GM19395 (cell line): ENCODE data around the gene PGAP6.
"Not testable (repeated sequence)": the region's sequence is repeated elsewhere in the genome, so short reads cannot be mapped to it uniquely, and the experiment has no call there.

Source experiments
- ATAC-seq: cut with Tn5 transposase; IDR thresholded peaks from one replicate; pipeline ENCODE4 v1.9.1; 2021; ENCODE audit warnings: mild to moderate bottlenecking, moderate library complexity; ENCODE audit not compliant: unreplicated experiment

Gene PGAP6

GRCh38 chr16:333406-334094, 48.2 kb downstream of the PGAP6 start:
- no peak for ATAC-seq

- not testable (repeated sequence) for ATAC-seq
These were observed 50.5 kb downstream of the PGAP6 start for GRCh38 chr16:331181-331814.

GRCh38 chr16:330741-331140, 51.0 kb downstream of the PGAP6 start:
- ATAC-seq = no peak

GRCh38 chr16:325375-326145, 56.2 kb downstream of the PGAP6 start:
- no peak for ATAC-seq

- no peak for ATAC-seq
These were observed 57.1 kb downstream of the PGAP6 start for GRCh38 chr16:324451-325334.

- ATAC-seq = no peak
These were observed 57.7 kb downstream of the PGAP6 start for GRCh38 chr16:324201-324450.

GRCh38 chr16:322476-323143, 59.2 kb downstream of the PGAP6 start:
- no peak for ATAC-seq

- no peak for ATAC-seq
These were observed 60.2 kb downstream of the PGAP6 start for GRCh38 chr16:321532-321931.
